GM23338 (cell line): Measurements from ENCODE around the gene HGF. TPM values are rescaled to one million over a fixed set of nuclear protein-coding genes. Genes with fewer than 3 reads are reported as not detected.

Experiments
- ATAC-seq: fragments of 200-7000 bp; cut with Tn5 transposase; 3 replicates; pipeline ENCODE4 v1.9.1; 2020
- DNase-seq: peaks from one replicate; pipeline ENCODE4 v3.0.0-alpha.2; 2015; ENCODE audit warnings: low spot score
- H2AFZ ChIP-seq: fragments of 200-600 bp; sonication (generic); 2 replicates; pipeline ENCODE4 v1.8.0; 2016; ENCODE audit warnings: antibody characterized with exemption, mild to moderate bottlenecking, moderate library complexity
- H3F3A ChIP-seq: fragments of 200-600 bp; sonication (generic); replicated peaks from 2 replicates; pipeline ENCODE4 v1.8.0; 2017; ENCODE audit warnings: antibody characterized with exemption, mixed run types, low read depth
- H3K27ac ChIP-seq: fragments of 200-600 bp; sonication (generic); 2 replicates; pipeline ENCODE4 v1.6.1; 2016; ENCODE audit warnings: low read depth
- H3K27me3 ChIP-seq: fragments of 200-600 bp; sonication (generic); 2 replicates; pipeline ENCODE4 v1.8.0; 2016; ENCODE audit warnings: mild to moderate bottlenecking, mixed run types, moderate library complexity; ENCODE audit not compliant: insufficient read depth
- H3K36me3 ChIP-seq: fragments of 200-600 bp; sonication (generic); 2 replicates; pipeline ENCODE4 v1.8.0; 2016; ENCODE audit warnings: mild to moderate bottlenecking; ENCODE audit not compliant: insufficient read depth
- H3K4me1 ChIP-seq: fragments of 200-600 bp; sonication (generic); 2 replicates; pipeline ENCODE4 v1.8.0; 2016; ENCODE audit warnings: mild to moderate bottlenecking, moderate library complexity; ENCODE audit not compliant: insufficient read depth
- H3K4me2 ChIP-seq: fragments of 200-600 bp; sonication (generic); 2 replicates; pipeline ENCODE4 v1.7.1; 2017; ENCODE audit warnings: mixed run types
- H3K4me3 ChIP-seq: fragments of 200-600 bp; sonication (generic); 2 replicates; pipeline ENCODE4 v1.6.1; 2016; ENCODE audit warnings: mixed run types
- H3K79me2 ChIP-seq: fragments of 200-600 bp; sonication (generic); replicated peaks from 2 replicates; pipeline ENCODE4 v1.8.0; 2017; ENCODE audit warnings: mild to moderate bottlenecking; ENCODE audit not compliant: insufficient read depth
- H3K9me2 ChIP-seq: fragments of 200-600 bp; sonication (generic); 2 replicates; pipeline ENCODE4 v1.8.0; 2017; ENCODE audit not compliant: insufficient read depth
- H4K20me1 ChIP-seq: fragments of 200-600 bp; sonication (generic); replicated peaks from 2 replicates; pipeline ENCODE4 v1.8.0; 2017; ENCODE audit warnings: mild to moderate bottlenecking; ENCODE audit not compliant: insufficient read depth
- H3K27ac Mint-ChIP-seq: 2 replicates; pipeline ENCODE4 v1.8.0; 2020; ENCODE audit warnings: inconsistent platforms, mild to moderate bottlenecking, moderate library complexity, mixed read lengths
- H3K27me3 Mint-ChIP-seq: 3 replicates; pipeline ENCODE4 v1.8.0; 2022; ENCODE audit warnings: low read depth, mild to moderate bottlenecking, moderate library complexity, mixed read lengths, inconsistent platforms; ENCODE audit not compliant: insufficient read depth, poor library complexity
- H3K36me3 Mint-ChIP-seq: 3 replicates; pipeline ENCODE4 v1.8.0; 2021; ENCODE audit warnings: low read depth, mild to moderate bottlenecking, inconsistent platforms, moderate library complexity, mixed read lengths
- H3K4me1 Mint-ChIP-seq: 3 replicates; pipeline ENCODE4 v1.8.0; 2020; ENCODE audit warnings: mild to moderate bottlenecking, inconsistent platforms, mixed read lengths
- H3K4me3 Mint-ChIP-seq: 3 replicates; pipeline ENCODE4 v1.8.0; 2021; ENCODE audit warnings: moderate library complexity, mild to moderate bottlenecking, inconsistent platforms, mixed read lengths
- H3K9me3 Mint-ChIP-seq: 3 replicates; pipeline ENCODE4 v1.8.0; 2020; ENCODE audit warnings: moderate library complexity, mild to moderate bottlenecking, inconsistent platforms, mixed read lengths
- CREB1 ChIP-seq: fragments of 250-450 bp; sonication (Bioruptor Pico); IDR thresholded peaks from 2 replicates; pipeline ENCODE4 v1.5.0; 2020; ENCODE audit warnings: low read depth, mild to moderate bottlenecking, moderate library complexity
- CTCF ChIP-seq, 2 experiments: fragments of 200-600 bp in 1 of 2; sonication (generic) in 1 of 2; conservative IDR thresholded peaks; 2 replicates each; pipeline versions ENCODE4 v1.5.1 to v1.6.1; 2016 to 2017; ENCODE audit warnings: antibody characterized with exemption in 2 of 2, low read depth in 2 of 2, mild to moderate bottlenecking in 2 of 2, moderate library complexity in 1 of 2
- STAT1 ChIP-seq: IDR thresholded peaks from one replicate; pipeline ENCODE4 v1.6.1; 2016; ENCODE audit warnings: antibody characterized with exemption; ENCODE audit not compliant: unreplicated experiment
- ZNF114 ChIP-seq: fragments of 250-450 bp; sonication (Bioruptor Pico); IDR thresholded peaks from 2 replicates; pipeline ENCODE4 v1.5.0; 2020; ENCODE audit warnings: mild to moderate bottlenecking, moderate library complexity
- ZNF462 ChIP-seq: fragments of 250-450 bp; sonication (Bioruptor Pico); IDR thresholded peaks from 2 replicates; pipeline ENCODE4 v1.5.0; 2020; ENCODE audit warnings: mild to moderate bottlenecking, moderate library complexity
- polyA plus RNA-seq: library from polyadenylated mRNA; unstranded; fragments of >200 nt; fragmentation: Nextera tagmentation; extraction: Ambion mirVana; gene quantifications from 2 replicates; pipeline ENCODE4 v1.2.1, GENCODE V29; 2016
- total RNA-seq: library from RNA; depleted of rRNA; stranded (reverse); fragments of >200 nt; shearing (Covaris generic); gene quantifications from 2 replicates; pipeline ENCODE4 v1.2.3, GENCODE V29; 2014
- TF ChIP-seq, protein P1 (sequence below): IDR thresholded peaks from 2 replicates; pipeline ENCODE4 v1.6.1; 2016; ENCODE audit warnings: antibody characterized with exemption

HGF gene
- total and polyA plus RNA-seq, 2 experiments from 2014 or later: 0.24 to 1.1 TPM

GRCh38 chr7:81659697-81660395 lies 110.0 kb downstream of the HGF start:
- DNase-seq (no peak), ATAC-seq (peak; percentile 45)
- Histone ChIP-seq H3K4me3 (no peak overlapping the region), H3K27me3 (no peaks in the 10 kb centered on the region), H2AFZ (no peak overlapping the region), H3K79me2 (no peaks in the 10 kb centered on the region), H3F3A (no peaks in the 10 kb centered on the region), H3K9me2 (peaks cover 3% of the 10 kb centered on the region), H3K36me3 (no peaks in the 10 kb centered on the region), H3K4me1 (peaks cover 31% of the 10 kb centered on the region), H4K20me1 (no peaks in the 10 kb centered on the region), H3K27ac (no peak overlapping the region), H3K4me2 (no peak overlapping the region)
- TF ChIP-seq ZNF114 (CRISPR knock-in tag): no peak
- TF ChIP-seq, protein P1, sequence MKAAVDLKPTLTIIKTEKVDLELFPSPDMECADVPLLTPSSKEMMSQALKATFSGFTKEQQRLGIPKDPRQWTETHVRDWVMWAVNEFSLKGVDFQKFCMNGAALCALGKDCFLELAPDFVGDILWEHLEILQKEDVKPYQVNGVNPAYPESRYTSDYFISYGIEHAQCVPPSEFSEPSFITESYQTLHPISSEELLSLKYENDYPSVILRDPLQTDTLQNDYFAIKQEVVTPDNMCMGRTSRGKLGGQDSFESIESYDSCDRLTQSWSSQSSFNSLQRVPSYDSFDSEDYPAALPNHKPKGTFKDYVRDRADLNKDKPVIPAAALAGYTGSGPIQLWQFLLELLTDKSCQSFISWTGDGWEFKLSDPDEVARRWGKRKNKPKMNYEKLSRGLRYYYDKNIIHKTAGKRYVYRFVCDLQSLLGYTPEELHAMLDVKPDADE: no peak
- 0 out of 4 replicates have a peak, but pooled peaks of 1 of the 2 experiments have one; percentile 8 for TF ChIP-seq CTCF (conservative IDR thresholded peaks at IDR 0.05; ENCODE audit: low read depth in 2 of 2)
- TF ChIP-seq CREB1 (CRISPR knock-in tag): no peak
- TF ChIP-seq STAT1: no peak
- TF ChIP-seq ZNF462 (CRISPR knock-in tag): no peak
- Mint-ChIP-seq H3K4me1 (peaks cover 33% of the 10 kb centered on the region), H3K27ac (no peak overlapping the region), H3K27me3 (no peaks in the 10 kb centered on the region), H3K36me3 (no peaks in the 10 kb centered on the region), H3K9me3 (no peaks in the 10 kb centered on the region), H3K4me3 (no peak overlapping the region)
